Measurements from ENCODE around the gene STK24. TPM values are rescaled to one million over a fixed set of nuclear protein-coding genes. Genes with fewer than 3 reads are reported as not detected.
A peak's percentile ranks its signal among the peaks of the same experiment; 100 is the strongest.

Gene STK24
- total and polyA plus RNA-seq, 4 donors = 39.9 to 64.5 (median 58.1) TPM

- H3K4me1 ChIP-seq (ENCODE audit: control insufficient read depth in 1 of 2, insufficient read depth in 2 of 2, low read length in 2 of 2) = no peaks in the 10 kb centered on the region
- no peak overlapping the region for H3K27ac ChIP-seq (ENCODE audit: low read depth in 1 of 2, low read length in 2 of 2)
- H3K27me3 ChIP-seq (ENCODE audit: control insufficient read depth in 1 of 2, insufficient read depth in 2 of 2, low read length in 1 of 2) = no peaks in the 10 kb centered on the region
- DNase-seq (peak in 1 of 2 donors; percentile 72), ATAC-seq (ENCODE audit: low FRiP score) (peak; percentile 60)
- intact Hi-C loops (cut with DNase I) = loop anchor here in 1 of 2 donors (10.0 kb wide), 1 partner anchor 368 kb away; no protein-coding TSS in a partner anchor
- no peak overlapping the region for H3K4me3 ChIP-seq (ENCODE audit: low read length in 2 of 2)
- no peaks in the 10 kb centered on the region for H3K9me3 ChIP-seq (ENCODE audit: control insufficient read depth, low read length)
- H3K36me3 ChIP-seq (ENCODE audit: control insufficient read depth in 1 of 2, insufficient read depth in 2 of 2, low read length in 1 of 2) = peaks cover 0 to 2% of the 10 kb centered on the region in 2 donors
- 86 to 92% methylated on average over 13 of the region's 13 CpGs for WGBS, 2 donors
Measured at GRCh38 chr13:98476538-98476966, 100.4 kb downstream of the STK24 start.

- intact Hi-C loops (cut with DNase I) = loop anchor here in 1 of 2 donors (10.0 kb wide), 1 partner anchor 369 kb away; no protein-coding TSS in a partner anchor
- DNase-seq (no peak), ATAC-seq (ENCODE audit: low FRiP score) (no peak)
- Histone ChIP-seq H3K4me3 (ENCODE audit: low read length in 2 of 2) (no peak overlapping the region), H3K36me3 (ENCODE audit: control insufficient read depth in 1 of 2, insufficient read depth in 2 of 2, low read length in 1 of 2) (peaks cover 0 to 2% of the 10 kb centered on the region in 2 donors), H3K27me3 (ENCODE audit: control insufficient read depth in 1 of 2, insufficient read depth in 2 of 2, low read length in 1 of 2) (no peaks in the 10 kb centered on the region), H3K9me3 (ENCODE audit: control insufficient read depth, low read length) (no peaks in the 10 kb centered on the region), H3K27ac (ENCODE audit: low read depth in 1 of 2, low read length in 2 of 2) (no peak overlapping the region), H3K4me1 (ENCODE audit: control insufficient read depth in 1 of 2, insufficient read depth in 2 of 2, low read length in 2 of 2) (no peaks in the 10 kb centered on the region)
- WGBS, 2 donors = 77 to 80% methylated on average over 5 of the region's 5 CpGs
Measured at GRCh38 chr13:98476106-98476505, 100.8 kb downstream of the STK24 start.

- Histone ChIP-seq H3K4me3 (ENCODE audit: low read length in 2 of 2) (no peak overlapping the region), H3K4me1 (ENCODE audit: control insufficient read depth in 1 of 2, insufficient read depth in 2 of 2, low read length in 2 of 2) (no peaks in the 10 kb centered on the region), H3K9me3 (ENCODE audit: control insufficient read depth, low read length) (no peaks in the 10 kb centered on the region), H3K36me3 (ENCODE audit: control insufficient read depth in 1 of 2, insufficient read depth in 2 of 2, low read length in 1 of 2) (peaks cover 0 to 4% of the 10 kb centered on the region in 2 donors), H3K27ac (ENCODE audit: low read depth in 1 of 2, low read length in 2 of 2) (no peak overlapping the region), H3K27me3 (ENCODE audit: control insufficient read depth in 1 of 2, insufficient read depth in 2 of 2, low read length in 1 of 2) (no peaks in the 10 kb centered on the region)
- ATAC-seq (ENCODE audit: low FRiP score) (peak; percentile 44), DNase-seq (peak in 1 of 2 donors; percentile 62)
- 91 to 92% methylated on average over 13 of the region's 13 CpGs for WGBS, 2 donors
- intact Hi-C loops (cut with DNase I) = loop anchor here in 1 of 2 donors (10.0 kb wide), 1 partner anchor 369 kb away; no protein-coding TSS in a partner anchor
Measured at GRCh38 chr13:98475522-98475921, 101.4 kb downstream of the STK24 start.

GRCh38 chr13:98474761-98475160 lies 102.1 kb downstream of the STK24 start:
- Histone ChIP-seq H3K4me1 (ENCODE audit: control insufficient read depth in 1 of 2, insufficient read depth in 2 of 2, low read length in 2 of 2) (no peaks in the 10 kb centered on the region), H3K9me3 (ENCODE audit: control insufficient read depth, low read length) (no peaks in the 10 kb centered on the region), H3K4me3 (ENCODE audit: low read length in 2 of 2) (no peak overlapping the region), H3K27me3 (ENCODE audit: control insufficient read depth in 1 of 2, insufficient read depth in 2 of 2, low read length in 1 of 2) (no peaks in the 10 kb centered on the region), H3K36me3 (ENCODE audit: control insufficient read depth in 1 of 2, insufficient read depth in 2 of 2, low read length in 1 of 2) (peaks cover 0 to 4% of the 10 kb centered on the region in 2 donors), H3K27ac (ENCODE audit: low read depth in 1 of 2, low read length in 2 of 2) (no peak overlapping the region)
- intact Hi-C loops (cut with DNase I) = loop anchor here in 1 of 2 donors (10.0 kb wide), 1 partner anchor 370 kb away; no protein-coding TSS in a partner anchor
- no peak for DNase-seq
- WGBS, 2 donors = 90 to 97% methylated on average over 24 of the region's 24 CpGs
- ATAC-seq (ENCODE audit: low FRiP score) = no peak

- H3K9me3 ChIP-seq (ENCODE audit: control insufficient read depth, low read length) = no peaks in the 10 kb centered on the region
- no peaks in the 10 kb centered on the region for H3K4me1 ChIP-seq (ENCODE audit: control insufficient read depth in 1 of 2, insufficient read depth in 2 of 2, low read length in 2 of 2)
- no peak for DNase-seq
- WGBS, 2 donors = 95 to 96% methylated on average over 10 of the region's 10 CpGs
- intact Hi-C loops (cut with DNase I) = loop anchor here in 1 of 2 donors (10.0 kb wide), 1 partner anchor 371 kb away; no protein-coding TSS in a partner anchor
- no peak overlapping the region for H3K4me3 ChIP-seq (ENCODE audit: low read length in 2 of 2)
- ATAC-seq (ENCODE audit: low FRiP score) = no peak
- H3K27ac ChIP-seq (ENCODE audit: low read depth in 1 of 2, low read length in 2 of 2) = no peak overlapping the region
- peaks cover 0 to 4% of the 10 kb centered on the region in 2 donors for H3K36me3 ChIP-seq (ENCODE audit: control insufficient read depth in 1 of 2, insufficient read depth in 2 of 2, low read length in 1 of 2)
- H3K27me3 ChIP-seq (ENCODE audit: control insufficient read depth in 1 of 2, insufficient read depth in 2 of 2, low read length in 1 of 2) = no peaks in the 10 kb centered on the region
Measured at GRCh38 chr13:98474292-98474691, 102.6 kb downstream of the STK24 start.

- Histone ChIP-seq H3K4me3 (ENCODE audit: low read length in 2 of 2) (no peak overlapping the region), H3K36me3 (ENCODE audit: control insufficient read depth in 1 of 2, insufficient read depth in 2 of 2, low read length in 1 of 2) (peaks cover 0 to 4% of the 10 kb centered on the region in 2 donors), H3K27me3 (ENCODE audit: control insufficient read depth in 1 of 2, insufficient read depth in 2 of 2, low read length in 1 of 2) (no peaks in the 10 kb centered on the region), H3K4me1 (ENCODE audit: control insufficient read depth in 1 of 2, insufficient read depth in 2 of 2, low read length in 2 of 2) (no peaks in the 10 kb centered on the region), H3K9me3 (ENCODE audit: control insufficient read depth, low read length) (no peaks in the 10 kb centered on the region), H3K27ac (ENCODE audit: low read depth in 1 of 2, low read length in 2 of 2) (no peak overlapping the region)
- WGBS, 2 donors = 78 to 91% methylated on average over 7 of the region's 7 CpGs
- ATAC-seq (ENCODE audit: low FRiP score) (no peak), DNase-seq (no peak)
- intact Hi-C loops (cut with DNase I) = loop anchor here in 1 of 2 donors (10.0 kb wide), 1 partner anchor 371 kb away; no protein-coding TSS in a partner anchor
Measured at GRCh38 chr13:98473788-98474144, 103.1 kb downstream of the STK24 start.

GRCh38 chr13:98473135-98473787 lies 103.6 kb downstream of the STK24 start:
- Histone ChIP-seq H3K36me3 (ENCODE audit: control insufficient read depth in 1 of 2, insufficient read depth in 2 of 2, low read length in 1 of 2) (peaks cover 0 to 4% of the 10 kb centered on the region in 2 donors), H3K4me1 (ENCODE audit: control insufficient read depth in 1 of 2, insufficient read depth in 2 of 2, low read length in 2 of 2) (no peaks in the 10 kb centered on the region), H3K4me3 (ENCODE audit: low read length in 2 of 2) (no peak overlapping the region), H3K27ac (ENCODE audit: low read depth in 1 of 2, low read length in 2 of 2) (no peak overlapping the region), H3K27me3 (ENCODE audit: control insufficient read depth in 1 of 2, insufficient read depth in 2 of 2, low read length in 1 of 2) (no peaks in the 10 kb centered on the region), H3K9me3 (ENCODE audit: control insufficient read depth, low read length) (no peaks in the 10 kb centered on the region)
- no peak for ATAC-seq (ENCODE audit: low FRiP score)
- intact Hi-C loops (cut with DNase I) = loop anchor here in 1 of 2 donors (10.0 kb wide), 1 partner anchor 372 kb away; no protein-coding TSS in a partner anchor
- no peak for DNase-seq
- WGBS, 2 donors = 73% methylated on average over 5 of the region's 5 CpGs

GRCh38 chr13:98471934-98472333 lies 105.0 kb downstream of the STK24 start:
- Histone ChIP-seq H3K27me3 (ENCODE audit: control insufficient read depth in 1 of 2, insufficient read depth in 2 of 2, low read length in 1 of 2) (no peaks in the 10 kb centered on the region), H3K36me3 (ENCODE audit: control insufficient read depth in 1 of 2, insufficient read depth in 2 of 2, low read length in 1 of 2) (peaks cover 0 to 4% of the 10 kb centered on the region in 2 donors), H3K27ac (ENCODE audit: low read depth in 1 of 2, low read length in 2 of 2) (no peak overlapping the region), H3K4me3 (ENCODE audit: low read length in 2 of 2) (no peak overlapping the region), H3K4me1 (ENCODE audit: control insufficient read depth in 1 of 2, insufficient read depth in 2 of 2, low read length in 2 of 2) (no peaks in the 10 kb centered on the region), H3K9me3 (ENCODE audit: control insufficient read depth, low read length) (no peaks in the 10 kb centered on the region)
- DNase-seq (no peak), ATAC-seq (ENCODE audit: low FRiP score) (no peak)
- WGBS, 2 donors = 83 to 89% methylated on average over 10 of the region's 10 CpGs
- intact Hi-C loops (cut with DNase I) = loop anchor here in 1 of 2 donors (10.0 kb wide), 1 partner anchor 373 kb away; no protein-coding TSS in a partner anchor

- intact Hi-C loops (cut with DNase I) = loop anchor here in 1 of 2 donors (10.0 kb wide), 1 partner anchor 374 kb away; no protein-coding TSS in a partner anchor
- Histone ChIP-seq H3K9me3 (ENCODE audit: control insufficient read depth, low read length) (no peaks in the 10 kb centered on the region), H3K36me3 (ENCODE audit: control insufficient read depth in 1 of 2, insufficient read depth in 2 of 2, low read length in 1 of 2) (peaks cover 0 to 4% of the 10 kb centered on the region in 2 donors), H3K27ac (ENCODE audit: low read depth in 1 of 2, low read length in 2 of 2) (no peak overlapping the region), H3K4me1 (ENCODE audit: control insufficient read depth in 1 of 2, insufficient read depth in 2 of 2, low read length in 2 of 2) (no peaks in the 10 kb centered on the region), H3K27me3 (ENCODE audit: control insufficient read depth in 1 of 2, insufficient read depth in 2 of 2, low read length in 1 of 2) (no peaks in the 10 kb centered on the region), H3K4me3 (ENCODE audit: low read length in 2 of 2) (no peak overlapping the region)
- no peak for DNase-seq
- no peak for ATAC-seq (ENCODE audit: low FRiP score)
- WGBS, 2 donors = 79 to 81% methylated on average over 6 of the region's 6 CpGs
Measured at GRCh38 chr13:98470920-98471319, 106.0 kb downstream of the STK24 start.

Measured in aorta (tissue), 5 donors.